Measurements from ENCODE around the gene GID8.

Gene GID8

GRCh38 chr20:62953839-62954703 lies 16.1 kb downstream of the GID8 start:
- TF ChIP-seq CTCF (conservative IDR thresholded peaks at IDR 0.05; ENCODE audit: low read depth, low read length), result no peak
- Histone ChIP-seq H3K27me3 (ENCODE audit: insufficient read depth, low read depth) (peaks cover 41% of the 10 kb centered on the region), H4K20me1 (ENCODE audit: insufficient read depth) (no peaks in the 10 kb centered on the region), H3K36me3 (ENCODE audit: insufficient read depth) (no peaks in the 10 kb centered on the region), H2AFZ (ENCODE audit: low read depth) (no peak overlapping the region), H3K79me2 (ENCODE audit: insufficient read depth, low read depth) (no peaks in the 10 kb centered on the region), H3K4me3 (IDR thresholded peaks at IDR 0.05; ENCODE audit: insufficient read depth, low read depth, low read length) (no peak overlapping the region), H3K4me2 (no peak overlapping the region), H3K4me1 (ENCODE audit: low read depth, poor library complexity, severe bottlenecking) (no peaks in the 10 kb centered on the region), H3K9ac (no peak overlapping the region), H3K27ac (no peak overlapping the region)

- no peak overlapping the region for H3K9ac ChIP-seq
Observed at GRCh38 chr20:62955519-62956386, 17.8 kb downstream of the GID8 start.

GRCh38 chr20:62956387-62957135 lies 18.6 kb downstream of the GID8 start:
- Histone ChIP-seq H3K36me3 (ENCODE audit: insufficient read depth) (no peaks in the 10 kb centered on the region), H3K4me3 (IDR thresholded peaks at IDR 0.05; ENCODE audit: insufficient read depth, low read depth, low read length) (no peak overlapping the region), H3K4me1 (ENCODE audit: low read depth, poor library complexity, severe bottlenecking) (no peaks in the 10 kb centered on the region), H2AFZ (ENCODE audit: low read depth) (no peak overlapping the region), H3K79me2 (ENCODE audit: insufficient read depth, low read depth) (no peaks in the 10 kb centered on the region), H3K27me3 (ENCODE audit: insufficient read depth, low read depth) (peaks cover 61% of the 10 kb centered on the region), H3K27ac (no peak overlapping the region), H3K9ac (no peak overlapping the region), H3K4me2 (no peak overlapping the region), H4K20me1 (ENCODE audit: insufficient read depth) (no peaks in the 10 kb centered on the region)
- no peak for TF ChIP-seq CTCF (conservative IDR thresholded peaks at IDR 0.05; ENCODE audit: low read depth, low read length)

More at GRCh38 chr20:62955519-62956386, 17.8 kb downstream of the GID8 start:
- H4K20me1 ChIP-seq (ENCODE audit: insufficient read depth), result no peaks in the 10 kb centered on the region
- peaks cover 57% of the 10 kb centered on the region for H3K27me3 ChIP-seq (ENCODE audit: insufficient read depth, low read depth)
- H3K4me1 ChIP-seq (ENCODE audit: low read depth, poor library complexity, severe bottlenecking), result no peaks in the 10 kb centered on the region
- no peaks in the 10 kb centered on the region for H3K36me3 ChIP-seq (ENCODE audit: insufficient read depth)
- no peak overlapping the region for H3K4me3 ChIP-seq (IDR thresholded peaks at IDR 0.05; ENCODE audit: insufficient read depth, low read depth, low read length)
- no peak overlapping the region for H3K27ac ChIP-seq
- H3K79me2 ChIP-seq (ENCODE audit: insufficient read depth, low read depth), result no peaks in the 10 kb centered on the region
- no peak overlapping the region for H3K4me2 ChIP-seq
- no peak for TF ChIP-seq CTCF (conservative IDR thresholded peaks at IDR 0.05; ENCODE audit: low read depth, low read length)
- no peak overlapping the region for H2AFZ ChIP-seq (ENCODE audit: low read depth)
